ENCODE data around the gene UBP1.
"Not testable (repeated sequence)": the region's sequence is repeated elsewhere in the genome, so short reads cannot be mapped to it uniquely, and the experiment has no call there.

UBP1 gene

DNA sequence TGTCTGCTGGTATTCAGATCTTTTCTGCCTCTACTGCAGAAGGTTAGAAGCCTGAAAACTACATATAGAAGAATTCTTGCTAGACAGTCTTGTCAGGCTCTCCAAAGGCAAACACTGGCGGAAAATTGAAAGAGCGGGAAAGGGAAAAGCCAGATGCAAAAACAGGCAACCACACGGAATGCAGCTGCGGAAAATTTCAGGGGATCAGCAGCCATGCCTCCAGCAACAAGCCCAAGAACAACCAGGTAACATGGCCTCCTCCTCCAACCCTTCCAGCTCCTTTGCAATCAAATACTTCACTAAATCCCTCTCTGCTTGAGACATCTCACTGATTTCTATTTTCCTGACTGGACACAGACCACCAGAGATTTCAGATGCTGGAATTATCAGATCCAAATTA is 9.6 kb downstream of the UBP1 start:
- DNase-seq: no peak

DNA sequence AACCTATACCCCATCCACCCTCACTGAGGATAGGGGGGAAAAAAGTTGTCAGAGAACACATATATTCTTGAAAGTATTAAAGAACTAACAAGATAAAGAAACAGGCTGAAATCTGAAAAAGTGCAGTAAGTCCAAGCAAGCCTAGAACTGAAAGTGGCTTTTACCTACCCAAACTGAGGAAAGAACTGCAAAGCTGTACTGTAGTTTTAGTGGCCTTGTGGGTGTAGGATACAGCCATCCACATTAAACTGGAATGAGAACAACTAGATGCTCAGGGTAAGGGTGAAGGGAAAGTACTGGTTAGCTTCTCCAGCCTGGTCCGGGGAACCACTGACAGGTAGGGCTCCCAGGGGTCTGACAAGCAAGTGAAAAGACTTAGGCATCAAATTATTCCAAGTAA is 10.1 kb downstream of the UBP1 start:
- DNase-seq: no peak

DNA sequence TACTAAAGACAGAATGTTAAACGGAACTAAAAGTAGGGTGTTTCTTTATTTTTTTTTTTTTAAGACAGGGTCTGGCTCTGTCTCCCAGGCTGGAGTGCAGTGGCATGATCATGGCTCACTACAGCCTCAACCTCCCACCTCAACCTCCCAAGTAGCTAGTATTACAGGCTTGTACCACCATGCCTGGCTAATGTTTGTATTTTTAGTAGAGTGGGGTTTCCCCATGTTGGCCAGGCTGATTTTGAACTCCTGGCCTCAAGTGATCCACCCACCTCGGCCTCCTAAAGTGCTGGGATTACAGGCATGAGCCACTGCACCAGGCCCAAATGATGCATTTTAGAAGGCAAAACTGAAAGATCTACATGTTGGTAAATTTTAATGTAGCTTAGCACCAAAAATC is 10.9 kb downstream of the UBP1 start:
- not testable (repeated sequence) for DNase-seq

DNA sequence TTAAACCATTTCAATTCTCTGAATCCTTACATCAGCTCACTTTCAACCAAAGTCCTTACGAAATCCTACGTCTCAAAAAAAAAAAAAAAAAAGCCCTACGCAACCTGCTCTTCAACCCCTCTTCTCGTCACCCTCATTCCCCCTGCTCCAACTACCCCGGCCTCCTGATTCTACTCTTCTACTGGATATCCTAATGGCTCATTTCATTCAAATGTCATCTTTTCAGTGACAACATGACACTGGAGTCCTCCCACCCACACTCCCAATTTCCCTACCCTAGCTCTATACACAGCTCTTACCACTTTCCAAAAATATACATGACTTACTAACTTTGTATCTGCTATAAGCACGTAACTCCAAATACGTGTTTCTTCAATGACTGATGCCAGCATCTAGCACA is 11.5 kb downstream of the UBP1 start:
- no peak for DNase-seq

GRCh38 chr3:33426630-33427317 is 13.4 kb downstream of the UBP1 start:
- no peak for DNase-seq

DNA sequence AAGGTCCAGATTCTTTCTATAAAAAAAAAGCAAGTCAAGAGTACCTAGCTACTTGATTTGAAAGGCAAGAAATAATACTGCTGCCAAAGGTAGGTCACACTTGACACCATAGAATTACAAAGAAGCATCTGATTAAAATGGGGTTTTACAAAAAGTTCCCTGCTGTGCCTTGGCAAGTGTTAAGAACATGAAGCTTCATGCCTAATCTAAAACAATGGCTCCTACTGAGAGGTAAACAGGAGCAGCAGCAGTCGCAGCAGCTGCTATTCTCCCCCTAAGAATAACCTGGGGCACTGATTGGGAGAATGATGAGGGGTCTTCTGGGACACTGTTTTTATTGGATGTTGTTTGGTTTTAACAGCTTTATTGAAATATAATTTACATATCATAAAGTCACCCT is 14.1 kb downstream of the UBP1 start:
- no peak for DNase-seq

GRCh38 chr3:33425453-33425852 is 14.8 kb downstream of the UBP1 start:
- DNase-seq: no peak

DNA sequence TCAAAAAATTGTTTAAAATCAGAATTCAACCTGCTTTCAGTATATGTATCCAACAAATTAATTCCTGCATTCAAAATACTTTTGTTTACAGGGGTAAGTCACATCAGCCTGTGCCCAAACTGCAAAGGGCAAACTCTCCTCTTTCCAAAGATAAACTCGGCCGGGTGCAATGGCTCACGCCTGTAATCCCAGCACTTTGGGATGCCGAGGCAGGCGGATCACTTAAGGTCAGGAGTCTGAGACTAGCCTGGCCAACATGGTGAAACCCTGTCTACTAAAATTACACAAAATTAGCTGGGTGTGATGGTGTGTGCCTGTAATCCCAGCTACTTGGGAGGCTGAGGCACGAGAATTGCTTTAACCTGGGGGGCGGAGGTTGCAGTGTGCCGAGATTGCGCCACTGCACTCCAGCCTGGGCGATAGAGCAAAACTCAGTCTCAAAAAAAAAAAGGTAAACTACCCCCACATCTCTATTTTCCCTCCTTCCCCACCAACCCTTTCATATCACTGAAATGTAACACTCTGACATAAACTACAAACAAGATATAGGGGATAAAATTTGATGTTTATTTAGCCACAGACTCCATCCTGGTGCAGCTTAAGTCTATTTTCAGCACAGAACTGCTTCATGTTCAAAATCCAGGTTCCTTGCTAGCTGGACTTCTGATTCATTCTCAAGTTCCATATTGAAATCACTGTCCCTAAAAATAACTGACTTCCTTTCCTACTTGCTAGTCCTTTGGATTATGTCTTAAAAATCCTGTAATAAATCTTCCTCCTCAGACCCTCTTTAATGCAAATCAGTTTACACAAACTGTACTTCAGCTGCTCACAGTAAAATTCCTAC is 15.4 kb downstream of the UBP1 start:
- DNase-seq: no peak

DNA sequence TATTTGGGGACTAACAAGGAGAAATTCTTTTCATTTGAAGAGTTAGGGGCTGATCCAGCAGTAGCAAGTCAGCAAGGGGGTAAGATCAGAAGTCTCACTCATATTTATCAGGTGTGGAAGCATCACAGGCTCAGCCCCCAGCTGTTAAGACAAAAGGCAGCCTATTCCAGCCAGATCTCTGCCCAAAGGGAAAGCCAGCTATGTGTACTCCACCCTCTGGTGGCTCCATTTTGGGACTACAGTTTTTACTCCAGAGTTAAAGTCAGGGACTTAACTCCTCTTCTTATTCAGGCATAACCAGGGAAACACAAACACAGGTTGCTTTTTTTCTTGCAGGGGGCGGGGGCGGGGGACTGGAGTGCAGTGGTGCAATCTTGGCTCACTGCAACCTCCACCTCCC is 19.2 kb downstream of the UBP1 start:
- no peak for DNase-seq

GRCh38 chr3:33419948-33420347 is 20.3 kb downstream of the UBP1 start:
- DNase-seq: no peak

GRCh38 chr3:33417066-33417673 is 23.0 kb downstream of the UBP1 start:
- DNase-seq: no peak

DNA sequence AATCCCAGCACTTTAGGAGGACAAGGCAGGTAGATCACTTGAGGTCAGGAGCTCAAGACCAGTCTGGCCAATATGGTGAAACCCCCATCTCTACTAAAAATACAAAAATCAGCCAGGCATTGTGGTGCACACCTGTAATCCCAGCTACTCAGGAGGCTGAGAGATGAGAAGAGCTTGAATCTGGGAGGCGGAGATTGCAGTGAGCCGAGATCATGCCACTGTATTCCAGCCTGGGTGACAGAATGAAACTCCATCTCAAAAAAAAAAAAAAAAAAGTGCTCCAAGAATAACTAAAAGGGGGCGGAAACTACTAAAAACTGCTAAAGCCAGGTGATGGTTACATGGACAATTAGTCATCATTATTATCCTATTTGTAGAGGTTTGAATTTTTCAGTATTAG is 29.4 kb downstream of the UBP1 start:
- DNase-seq: not testable (repeated sequence)

GRCh38 chr3:33403756-33404155 is 36.4 kb downstream of the UBP1 start:
- DNase-seq: no peak

- no peak for DNase-seq
Observed at GRCh38 chr3:33402936-33403335, 37.3 kb downstream of the UBP1 start.

DNA sequence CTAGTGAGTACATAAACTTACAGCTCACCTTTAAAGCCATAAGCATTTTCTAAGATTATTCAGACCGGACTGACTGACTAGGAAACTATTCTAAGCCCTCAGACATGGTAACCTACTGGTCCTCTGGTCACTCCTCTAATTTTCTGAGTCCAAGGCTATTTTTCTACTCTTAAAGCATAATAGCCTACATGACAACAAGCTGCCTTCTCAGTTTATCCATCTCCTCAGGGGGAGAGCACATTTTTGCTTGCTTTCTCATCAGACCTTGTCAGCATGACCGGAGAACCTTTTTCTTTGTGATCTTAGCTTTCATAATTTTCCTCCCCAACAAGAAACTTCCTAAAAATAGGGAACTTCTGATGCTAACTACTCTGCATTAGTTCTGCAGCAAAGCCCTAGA is 38.4 kb downstream of the UBP1 start:
- DNase-seq: no peak

GRCh38 chr3:33398410-33398809 is 41.8 kb downstream of the UBP1 start:
- DNase-seq: no peak

GRCh38 chr3:33395900-33396299 is 44.3 kb downstream of the UBP1 start:
- no peak for DNase-seq

GRCh38 chr3:33394403-33395054 is 45.7 kb downstream of the UBP1 start:
- no peak for DNase-seq

DNA sequence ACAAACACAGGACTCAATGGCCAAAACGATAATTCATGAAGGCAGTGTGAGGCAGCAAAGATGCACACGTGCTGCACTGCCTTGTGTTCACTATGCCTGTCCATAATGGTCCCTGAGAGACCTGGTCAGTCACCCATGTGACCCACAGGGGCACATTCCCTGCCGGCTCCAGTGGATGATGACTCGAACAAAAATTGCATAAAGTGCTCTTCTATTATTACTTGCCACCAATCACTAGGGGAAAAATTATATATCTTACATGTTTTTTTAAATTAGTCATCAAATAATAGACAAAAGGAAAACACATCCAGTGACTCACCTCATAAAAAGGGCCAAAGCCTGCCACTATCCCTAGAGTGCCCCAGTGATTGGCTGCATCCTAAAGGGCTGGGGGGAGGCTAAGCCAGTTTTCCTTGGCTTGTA is 47.5 kb downstream of the UBP1 start:
- DNase-seq: no peak

DNA sequence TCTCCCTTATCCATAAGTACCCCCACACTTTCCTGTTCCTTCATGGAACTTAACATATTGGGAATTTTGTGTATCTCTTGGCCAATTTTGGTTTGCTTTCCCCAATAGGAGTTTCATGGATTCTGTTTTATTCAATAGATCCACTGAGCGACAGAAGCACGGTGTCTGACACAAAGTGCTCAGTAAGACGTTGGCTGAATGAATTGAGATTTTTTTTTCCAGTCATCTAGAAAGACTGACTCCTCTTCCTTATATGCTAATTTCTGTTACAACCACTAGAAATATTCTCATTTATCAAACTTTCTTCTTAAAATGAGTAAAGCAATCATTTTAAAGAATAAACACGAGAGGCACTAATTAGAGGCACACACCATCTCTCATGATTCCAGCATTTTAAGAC is 48.1 kb downstream of the UBP1 start:
- no peak for DNase-seq

DNA sequence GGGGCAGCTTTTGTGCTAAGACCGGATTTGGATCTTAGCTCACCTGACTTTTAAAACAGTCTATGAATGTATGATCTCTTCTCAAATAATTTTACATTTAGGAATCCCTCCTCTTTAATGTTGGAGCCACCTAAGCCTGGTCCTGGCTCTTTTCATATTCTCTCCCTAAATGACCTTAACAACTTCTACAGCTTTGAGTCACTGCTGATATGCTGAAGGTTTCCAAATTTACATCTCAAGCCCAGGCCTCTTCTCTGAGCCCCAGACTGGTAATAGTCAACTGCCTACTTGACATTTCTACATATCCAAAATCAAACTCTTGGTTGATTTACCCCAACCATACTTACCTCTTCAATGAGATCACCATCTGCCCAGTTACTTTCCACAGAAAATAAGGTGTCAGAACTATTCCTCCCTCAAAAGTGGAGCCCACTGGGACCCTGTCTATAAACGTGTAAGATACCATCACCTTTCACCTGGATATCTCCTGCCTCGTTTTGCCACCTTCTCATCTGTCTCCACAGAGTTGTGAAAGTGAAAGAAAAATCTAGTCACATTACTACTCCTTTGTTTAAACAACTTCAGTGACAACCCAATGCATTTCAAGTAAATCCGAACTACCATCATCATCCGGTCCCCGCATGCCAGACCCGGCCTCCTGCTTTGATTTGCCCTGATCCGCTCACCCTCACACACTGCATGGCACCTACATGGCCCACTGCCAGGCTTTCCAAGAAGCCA is 48.8 kb downstream of the UBP1 start:
- no peak for DNase-seq

GRCh38 chr3:33389908-33390307 is 50.3 kb downstream of the UBP1 start:
- no peak for DNase-seq

Measured in NCI-H526 (cell line).